ENCODE data around the gene ZNF789. TPM values are rescaled to one million over a fixed set of nuclear protein-coding genes. Genes with fewer than 3 reads are reported as not detected.

Gene ZNF789
- total and polyA plus RNA-seq, 10 of the 15 experiments (the other 5 are each of a cell fraction or from before 2014, with no cell fraction given) = 5.6 to 44.6 (median 21.3) TPM

DNA sequence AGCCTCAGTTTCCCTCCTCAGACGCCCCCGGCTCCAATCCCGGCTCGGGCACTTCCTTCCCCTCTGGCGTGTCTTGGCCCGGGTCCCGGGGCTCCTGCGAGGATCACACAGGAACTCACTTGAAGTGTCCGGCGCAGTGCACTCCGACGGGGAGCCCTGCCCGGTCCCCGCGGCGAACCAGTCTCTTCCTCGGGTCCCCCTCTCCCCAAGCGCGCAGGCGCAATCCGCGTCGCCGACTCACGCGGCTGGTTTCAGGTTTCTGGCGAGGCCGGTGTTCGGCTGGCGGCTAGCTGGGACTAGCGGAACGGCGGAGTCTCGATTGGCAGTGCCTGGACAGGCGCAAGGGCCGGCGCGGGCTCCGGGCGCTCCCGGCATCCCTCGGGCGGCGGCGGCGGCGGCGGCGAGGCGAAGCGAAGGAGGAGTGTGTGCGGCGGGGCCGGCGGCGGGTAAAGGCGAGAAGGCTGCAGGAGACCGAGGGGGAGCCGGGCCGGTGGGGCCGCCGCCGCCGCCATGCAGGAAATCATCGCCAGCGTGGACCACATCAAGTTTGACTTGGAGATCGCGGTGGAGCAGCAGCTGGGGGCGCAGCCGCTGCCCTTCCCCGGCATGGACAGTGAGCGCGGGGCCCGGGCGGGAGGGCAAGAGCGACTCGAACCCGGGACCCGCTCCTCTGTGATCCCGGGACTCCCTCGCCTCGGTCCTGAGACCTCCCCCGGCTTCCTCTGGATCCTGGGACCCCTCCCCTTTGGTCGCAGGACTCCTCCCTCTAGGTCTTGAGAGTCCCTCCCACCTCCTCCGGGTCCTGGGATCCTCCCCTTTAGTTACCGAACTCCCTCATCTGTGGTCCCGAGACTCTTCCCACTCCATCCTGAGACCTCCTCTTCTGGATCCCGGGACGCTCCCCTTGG lies 33.9 kb upstream of the ZNF789 start, which contains the start of the genes CPSF4 and PTCD1 (continued):
- TF ChIP-seq TARDBP (IDR thresholded peaks at IDR 0.05; ENCODE audit: borderline replicate concordance) = 0 out of 2 replicates have a peak, but pooled peaks have one; percentile 39

DNA sequence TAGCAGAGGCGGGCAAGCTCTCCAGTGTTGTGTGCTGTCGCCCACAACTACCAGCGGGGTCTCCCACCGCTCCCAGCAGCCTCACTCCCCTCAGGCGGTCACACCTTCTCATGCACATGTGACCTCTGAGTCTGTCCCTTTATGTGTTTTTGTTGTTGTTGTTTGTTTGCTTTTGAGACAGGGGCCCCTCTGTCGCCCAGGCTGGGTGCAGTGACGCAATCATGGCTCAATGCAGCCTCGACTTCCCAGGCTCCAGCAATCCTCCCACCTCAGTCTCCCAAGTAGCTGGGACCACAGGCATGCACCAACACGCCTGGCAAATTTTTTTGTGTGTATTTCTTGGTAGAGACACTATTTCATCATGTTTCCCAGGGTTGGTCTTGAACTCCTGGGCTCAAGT lies 32.5 kb upstream of the ZNF789 start:
- TF ChIP-seq CHD2 (IDR thresholded peaks at IDR 0.05; ENCODE audit: borderline replicate concordance, low read depth, low read length) = no peak
- TF ChIP-seq SIN3A (IDR thresholded peaks at IDR 0.05; ENCODE audit: low read depth, low read length) = no peak
- TF ChIP-seq BRCA1 (IDR thresholded peaks at IDR 0.05; ENCODE audit: low read depth, low read length) = no peak
- no peak for TF ChIP-seq NBN (IDR thresholded peaks at IDR 0.05)
- TF ChIP-seq CHD1 (IDR thresholded peaks at IDR 0.05; ENCODE audit: low read depth, low read length) = no peak
- no peak for TF ChIP-seq PAX8 (IDR thresholded peaks at IDR 0.05)
- TF ChIP-seq PML (IDR thresholded peaks at IDR 0.05; ENCODE audit: low read length) = no peak
- TF ChIP-seq TARDBP (IDR thresholded peaks at IDR 0.05; ENCODE audit: borderline replicate concordance) = no peak
- TF ChIP-seq GABPA (IDR thresholded peaks at IDR 0.05; ENCODE audit: low read depth) = no peak
- no peak for TF ChIP-seq KAT2A (conservative IDR thresholded peaks at IDR 0.05; ENCODE audit: control insufficient read depth, low read depth, low read length)
- TF ChIP-seq RAD51 (IDR thresholded peaks at IDR 0.05) = no peak
- RAD21 ChIA-PET (ENCODE audit: unreplicated experiment) = no interaction called here
- BruUV-seq (replicated peaks) = no TSS peak
- DNase-seq (ENCODE audit: low read depth, low spot score) = no peak
- H3K4me3 ChIP-seq = peak overlapping the region; percentile 93
- SMC1A ChIA-PET (ENCODE audit: uncharacterized antibody, unreplicated experiment) = no interaction called here
- 96% methylated on average over 9 of the region's 9 CpGs for WGBS (ENCODE audit: insufficient coverage, insufficient replicate concordance, low lambda C conversion rate, missing lambda C conversion rate)
- FAIRE-seq = no peak
- H3K9me3 ChIP-seq (replicated peaks; ENCODE audit: control insufficient read depth, insufficient read depth, low read length) = no peaks in the 10 kb centered on the region
- CTCF ChIA-PET = interaction anchor here (0.6 kb wide), 1 partner anchor 56 kb away, joined by 3 read pairs; no protein-coding TSS in a partner anchor
- peaks cover 2 to 6% of the 10 kb centered on the region in 2 experiments; a peak in 2 of 4 replicates for H3K36me3 ChIP-seq (ENCODE audit: control insufficient read depth in 2 of 2, insufficient read depth in 2 of 2, low read length in 1 of 2)
- POLR2A ChIA-PET = no interaction called here
- no peaks in the 10 kb centered on the region for H3K27me3 ChIP-seq (replicated peaks in 1 of 2; ENCODE audit: control insufficient read depth in 2 of 2, insufficient read depth in 2 of 2, low read length in 1 of 2)
- H4K20me1 ChIP-seq (ENCODE audit: control insufficient read depth, insufficient read depth) = no peaks in the 10 kb centered on the region
- H3K4me2 ChIP-seq (ENCODE audit: control insufficient read depth, insufficient read depth) = peak overlapping the region; percentile 96; the same call in 1 of the 2 replicates
- no peak for ATAC-seq
- peaks cover 35% of the 10 kb centered on the region for H3K79me2 ChIP-seq (ENCODE audit: control insufficient read depth, insufficient read depth, low read length)
- no peak overlapping the region; the same call in 1 of the 2 replicates for H3K9ac ChIP-seq (ENCODE audit: control insufficient read depth, insufficient read depth, low read length)
- no peak overlapping the region for H2AFZ ChIP-seq (ENCODE audit: control insufficient read depth, low read depth, low read length)
- in situ Hi-C loops (cut with MboI) (no loop called here), intact Hi-C loops (cut with micrococcal nuclease; ENCODE audit: unreplicated experiment) (no loop called here)
- peaks cover 11% of the 10 kb centered on the region for H3K4me1 ChIP-seq (ENCODE audit: control insufficient read depth, insufficient read depth, low read length)
- H3K27ac ChIP-seq (ENCODE audit: control insufficient read depth, insufficient read depth) = no peak overlapping the region
